ENCODE results near the gene ADAM10. TPM values are rescaled to one million over a fixed set of nuclear protein-coding genes. Genes with fewer than 3 reads are reported as not detected.

Gene ADAM10
- total RNA-seq, 2 experiments from 2014 or later, result 61.9 to 103 TPM

DNA sequence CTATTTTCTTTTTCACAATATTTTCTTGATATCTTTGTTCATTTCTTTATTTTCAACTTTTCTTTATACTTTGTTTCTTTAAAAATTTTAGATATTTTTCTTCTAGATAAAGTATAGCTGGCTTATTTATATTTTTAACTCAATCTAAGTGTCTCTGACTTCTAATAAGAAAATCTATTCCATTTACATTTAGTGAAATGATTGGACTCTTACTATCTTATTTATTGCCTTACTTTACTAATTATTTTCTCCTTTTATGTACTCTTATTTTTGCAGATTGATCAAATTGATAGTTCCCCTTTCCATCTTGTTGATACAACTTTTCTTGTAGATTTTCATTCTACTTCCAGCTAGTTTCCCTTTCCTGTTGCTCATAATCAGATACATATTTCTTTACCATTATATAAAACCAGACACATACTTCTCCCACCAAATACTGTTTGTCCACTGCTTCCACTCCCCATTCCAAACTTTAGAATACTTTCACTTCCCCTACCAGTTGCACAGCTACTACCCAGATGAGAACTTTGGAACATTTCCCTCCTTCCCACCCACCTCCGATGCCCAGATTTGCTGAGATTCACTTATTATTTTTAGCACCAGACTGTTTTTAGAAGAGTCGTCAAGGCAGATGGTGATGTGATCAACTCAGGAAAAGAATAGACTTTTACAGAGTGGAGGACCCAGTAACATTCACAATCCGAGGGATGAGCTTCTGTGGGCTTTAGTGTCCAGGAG lies 166.2 kb downstream of the ADAM10 start:
- Histone ChIP-seq H3K9me3 (ENCODE audit: low read length) (peaks cover 18% of the 10 kb centered on the region), H2AFZ (ENCODE audit: low read length) (no peak overlapping the region), H3K36me3 (ENCODE audit: insufficient read depth, low read length) (no peaks in the 10 kb centered on the region; the same call in 1 of the 2 replicates), H3K9me2 (ENCODE audit: insufficient read depth, low read length) (no peaks in the 10 kb centered on the region), H3K4me3 (ENCODE audit: low read depth, low read length, poor library complexity, severe bottlenecking) (no peak overlapping the region), H4K20me1 (ENCODE audit: insufficient read depth, low read length) (no peaks in the 10 kb centered on the region), H3K4me2 (ENCODE audit: low read length) (no peak overlapping the region), H3K4me1 (ENCODE audit: insufficient read depth, low read length, poor library complexity, severe bottlenecking) (peaks cover 27% of the 10 kb centered on the region), H3K79me2 (ENCODE audit: insufficient read depth, low read depth, low read length) (no peaks in the 10 kb centered on the region), H3K27ac (ENCODE audit: low read depth, low read length, poor library complexity, severe bottlenecking) (no peak overlapping the region)
- no peak for DNase-seq (ENCODE audit: low spot score)
- POLR2A ChIA-PET, result interaction anchor here (0.5 to 1.4 kb wide), 6 partner anchors 10 to 933 kb away, joined by 3 to 7 read pairs (median 3); no protein-coding TSS in a partner anchor
- intact Hi-C loops (cut with micrococcal nuclease; ENCODE audit: unreplicated experiment), result no loop called here
- CTCF ChIA-PET (ENCODE audit: unreplicated experiment), result no interaction called here
- no TSS peak for BruUV-seq (replicated peaks)
- no peak for TF ChIP-seq CTCF (conservative IDR thresholded peaks at IDR 0.05; ENCODE audit: low read length)
- no peak for TF ChIP-seq EZH2phosphoT487 (IDR thresholded peaks at IDR 0.05; ENCODE audit: borderline replicate concordance, low read depth, low read length)

DNA sequence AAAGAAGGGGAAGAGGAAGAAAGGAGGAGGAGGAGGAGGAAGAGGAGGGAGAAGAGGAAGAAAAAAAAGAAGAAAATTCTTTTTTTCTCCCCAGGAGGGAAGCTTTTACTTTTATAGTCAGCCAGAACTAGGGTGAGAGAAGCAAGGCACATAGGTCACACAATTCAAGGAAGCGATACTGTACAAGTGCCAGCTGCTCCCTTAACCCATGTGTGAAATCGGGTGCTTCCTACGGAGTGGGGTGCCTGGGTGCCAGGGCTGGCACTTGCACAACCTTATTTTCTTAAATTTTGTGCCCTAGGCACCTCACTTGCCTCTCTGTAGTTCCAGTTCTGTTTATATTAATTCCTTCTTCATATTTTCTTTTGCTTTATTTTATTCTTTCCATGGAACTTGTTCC lies 167.3 kb downstream of the ADAM10 start:
- no peaks in the 10 kb centered on the region for H4K20me1 ChIP-seq (ENCODE audit: insufficient read depth, low read length)
- ChIA-PET POLR2A (no interaction called here), CTCF (ENCODE audit: unreplicated experiment) (no interaction called here)
- DNase-seq (ENCODE audit: low spot score), result no peak
- H3K4me3 ChIP-seq (ENCODE audit: low read depth, low read length, poor library complexity, severe bottlenecking), result no peak overlapping the region
- no TSS peak for BruUV-seq (replicated peaks)
- peaks cover 18% of the 10 kb centered on the region for H3K9me3 ChIP-seq (ENCODE audit: low read length)
- no peak overlapping the region for H2AFZ ChIP-seq (ENCODE audit: low read length)
- peaks cover 27% of the 10 kb centered on the region for H3K4me1 ChIP-seq (ENCODE audit: insufficient read depth, low read length, poor library complexity, severe bottlenecking)
- TF ChIP-seq CTCF (conservative IDR thresholded peaks at IDR 0.05; ENCODE audit: low read length), result no peak
- TF ChIP-seq EZH2phosphoT487 (IDR thresholded peaks at IDR 0.05; ENCODE audit: borderline replicate concordance, low read depth, low read length), result no peak
- H3K4me2 ChIP-seq (ENCODE audit: low read length), result no peak overlapping the region
- no peak overlapping the region for H3K27ac ChIP-seq (ENCODE audit: low read depth, low read length, poor library complexity, severe bottlenecking)
- no peaks in the 10 kb centered on the region for H3K79me2 ChIP-seq (ENCODE audit: insufficient read depth, low read depth, low read length)
- no peaks in the 10 kb centered on the region; the same call in 1 of the 2 replicates for H3K36me3 ChIP-seq (ENCODE audit: insufficient read depth, low read length)
- H3K9me2 ChIP-seq (ENCODE audit: insufficient read depth, low read length), result no peaks in the 10 kb centered on the region
- intact Hi-C loops (cut with micrococcal nuclease; ENCODE audit: unreplicated experiment), result no loop called here

DNA sequence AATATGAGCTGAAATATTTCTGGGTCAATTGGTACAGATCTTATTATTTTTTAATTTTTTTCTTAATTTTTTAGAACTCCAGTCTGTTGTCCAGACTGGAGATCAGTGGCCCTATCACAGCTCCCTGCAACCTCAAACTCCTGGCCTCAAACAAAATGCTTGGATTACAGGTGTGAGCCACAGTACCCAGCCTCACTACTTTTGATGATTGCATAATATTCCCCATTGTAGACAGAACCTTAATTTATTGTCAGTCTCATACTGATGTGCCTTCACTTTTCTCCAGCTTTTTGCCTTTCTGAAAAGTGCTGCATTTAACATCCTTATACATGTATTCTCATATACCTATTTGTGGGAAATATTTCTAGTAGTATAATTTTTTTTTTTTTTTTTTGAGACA lies 172.8 kb downstream of the ADAM10 start:
- H3K9me2 ChIP-seq (ENCODE audit: insufficient read depth, low read length), result no peaks in the 10 kb centered on the region
- no peaks in the 10 kb centered on the region for H3K36me3 ChIP-seq (ENCODE audit: insufficient read depth, low read length)
- no TSS peak for BruUV-seq (replicated peaks)
- no peaks in the 10 kb centered on the region for H3K79me2 ChIP-seq (ENCODE audit: insufficient read depth, low read depth, low read length)
- POLR2A ChIA-PET, result interaction anchor here (0.6 to 1.6 kb wide), 6 partner anchors 8 to 1250 kb away, joined by 3 to 6 read pairs (median 4); no protein-coding TSS in a partner anchor
- no peaks in the 10 kb centered on the region for H4K20me1 ChIP-seq (ENCODE audit: insufficient read depth, low read length)
- CTCF ChIA-PET (ENCODE audit: unreplicated experiment), result no interaction called here
- intact Hi-C loops (cut with micrococcal nuclease; ENCODE audit: unreplicated experiment), result no loop called here
- no peak for TF ChIP-seq CTCF (conservative IDR thresholded peaks at IDR 0.05; ENCODE audit: low read length)
- no peak for TF ChIP-seq EZH2phosphoT487 (IDR thresholded peaks at IDR 0.05; ENCODE audit: borderline replicate concordance, low read depth, low read length)
- DNase-seq (ENCODE audit: low spot score), result no peak
- H3K4me3 ChIP-seq (ENCODE audit: low read depth, low read length, poor library complexity, severe bottlenecking), result no peak overlapping the region
- no peak overlapping the region for H2AFZ ChIP-seq (ENCODE audit: low read length)
- H3K4me2 ChIP-seq (ENCODE audit: low read length), result no peak overlapping the region
- H3K4me1 ChIP-seq (ENCODE audit: insufficient read depth, low read length, poor library complexity, severe bottlenecking), result peaks cover 12% of the 10 kb centered on the region
- H3K9me3 ChIP-seq (ENCODE audit: low read length), result no peaks in the 10 kb centered on the region
- H3K27ac ChIP-seq (ENCODE audit: low read depth, low read length, poor library complexity, severe bottlenecking), result no peak overlapping the region
